Upper lobe of left lung (tissue), 6 donors: ENCODE results near the gene NINJ1. TPM values are rescaled to one million over a fixed set of nuclear protein-coding genes. Genes with fewer than 3 reads are reported as not detected.
A peak's percentile ranks its signal among the peaks of the same experiment; 100 is the strongest.

Experiments
- ATAC-seq, 2 donors: fragments of 200-7000 bp; cut with Tn5 transposase; one replicate each; pipeline ENCODE4 v1.9.1; 2022; ENCODE audit warnings: mild to moderate bottlenecking in 2 of 2, moderate library complexity in 2 of 2; ENCODE audit not compliant: low FRiP score in 2 of 2
- DNase-seq, 2 donors: peaks; one replicate each; pipeline ENCODE4 v3.0.0-alpha.2; 2019 to 2020
- H3K27ac ChIP-seq, 4 donors: fragments of 200-600 bp; sonication (generic); one replicate each; pipeline ENCODE4 v1.5.1; 2016 to 2019
- H3K27me3 ChIP-seq, 4 donors: fragments of 200-600 bp; sonication (generic); one replicate each; pipeline ENCODE4 v1.5.1; 2017 to 2019
- H3K36me3 ChIP-seq, 4 donors: fragments of 200-600 bp; sonication (generic); one replicate each; pipeline ENCODE4 v1.5.1; 2016 to 2019
- H3K4me1 ChIP-seq, 4 donors: fragments of 200-600 bp; sonication (generic); one replicate each; pipeline ENCODE4 v1.5.1; 2018 to 2019
- H3K4me3 ChIP-seq, 4 donors: fragments of 200-600 bp; sonication (generic); one replicate each; pipeline ENCODE4 v1.5.1; 2017 to 2019; ENCODE audit warnings: mild to moderate bottlenecking in 2 of 4, moderate library complexity in 1 of 4
- H3K9me3 ChIP-seq, 4 donors: fragments of 200-600 bp; sonication (generic); one replicate each; pipeline ENCODE4 v1.5.1; 2018 to 2019
- EP300 ChIP-seq, 4 donors: sonication (generic); formaldehyde crosslinking; IDR thresholded peaks; one replicate each; pipeline ENCODE4 v1.5.1; 2017; ENCODE audit warnings: antibody characterized with exemption in 4 of 4, control low read depth in 2 of 4
- POLR2A ChIP-seq, 4 donors: fragments of 450-650 bp; IDR thresholded peaks; one replicate each; pipeline ENCODE4 v1.5.1; 2016 to 2017; ENCODE audit warnings: antibody characterized with exemption in 4 of 4, mild to moderate bottlenecking in 2 of 4
- POLR2AphosphoS5 ChIP-seq, 2 donors: sonication (generic); formaldehyde crosslinking; IDR thresholded peaks; one replicate each; pipeline ENCODE4 v1.5.1; 2017; ENCODE audit warnings: antibody characterized with exemption in 2 of 2
- WGBS, 2 donors: methylation state at CpG; one replicate each; pipeline ENCODE4 v1.1.5; 2017 to 2018; 5-methylcytosine and 5-hydroxymethylcytosine counted together
- total RNA-seq, 6 donors: library from RNA; depleted of rRNA in 4 of 6; stranded (reverse); fragments of >200 nt in 4 of 6; gene quantifications; one replicate each; pipeline versions ENCODE4 v1.1.0 to v1.2.1, GENCODE V29; 2016 to 2021
- TF ChIP-seq, protein P1 (sequence below), 6 experiments: fragments of 450-650 bp in 4 of 6; fragments of 200-600 bp in 2 of 6; sonication (generic) in 2 of 6; IDR thresholded peaks; one replicate each; pipeline ENCODE4 v1.5.1; 2016 to 2019; ENCODE audit warnings: antibody characterized with exemption in 6 of 6
- donor health status: DM: no; HTN: no; CAD: no; lungs with moderate emphysema.
- donor health status: DM: no; HTN: yes; CAD: no; lungs with severe emphysema.

NINJ1 gene
- total RNA-seq, 6 donors from 2014 or later = 35.6 to 83.9 (median 56.8) TPM

DNA sequence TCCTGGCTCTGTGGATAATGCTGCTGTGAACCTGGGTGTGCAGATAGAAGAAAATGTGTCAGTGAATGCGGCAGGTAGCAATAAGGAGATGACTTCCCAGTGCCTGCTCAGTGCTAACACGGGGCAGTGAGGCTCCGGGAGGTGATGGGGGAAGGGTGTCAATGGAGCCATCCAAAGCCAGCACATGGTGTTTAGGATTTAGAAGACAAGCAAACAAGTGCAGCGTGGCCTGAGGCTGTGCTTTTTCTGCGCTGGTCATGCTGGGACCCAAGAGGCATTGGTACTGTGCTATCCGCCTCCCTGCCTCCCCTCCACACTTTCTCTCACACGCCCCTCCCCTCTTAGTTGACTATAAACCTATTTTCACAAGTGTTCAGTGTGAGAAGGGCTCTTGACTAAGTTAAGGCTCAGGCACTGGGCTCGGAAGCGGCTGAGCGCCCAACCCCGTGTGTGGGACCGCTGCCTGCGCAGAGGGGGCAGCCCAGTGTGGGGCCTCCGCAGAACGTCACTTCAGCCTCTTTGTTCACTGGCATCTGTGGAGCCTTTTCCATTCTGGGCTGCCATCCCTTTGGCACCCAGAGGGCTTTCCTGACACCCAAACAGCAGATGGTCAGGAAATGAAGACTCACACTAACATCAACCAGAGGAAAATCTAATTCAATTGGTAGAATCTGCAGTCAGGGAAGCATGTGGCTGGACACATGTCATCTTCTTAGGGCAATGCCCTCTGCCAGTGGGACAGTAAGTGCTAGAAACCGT is 21.8 kb upstream of the NINJ1 start:
- 70 to 87% methylated on average over 15 to 16 of the region's 16 CpGs for whole genome bisulfite sequencing, 2 donors
- ATAC-seq = no peak
- H3K4me3 ChIP-seq = no peak overlapping the region
- DNase-seq = peak in 1 of 2 donors; percentile 58
- no peaks in the 10 kb centered on the region for H3K27me3 ChIP-seq
- no peaks in the 10 kb centered on the region for H3K36me3 ChIP-seq
- no peak overlapping the region for H3K27ac ChIP-seq
- H3K4me1 ChIP-seq = peaks cover 0 to 7% (median 3%) of the 10 kb centered on the region in 4 donors
- TF ChIP-seq POLR2AphosphoS5 (IDR thresholded peaks at IDR 0.05) (no peak), POLR2A (IDR thresholded peaks at IDR 0.05) (no peak), EP300 (IDR thresholded peaks at IDR 0.05) (no peak)
- TF ChIP-seq, protein P1, sequence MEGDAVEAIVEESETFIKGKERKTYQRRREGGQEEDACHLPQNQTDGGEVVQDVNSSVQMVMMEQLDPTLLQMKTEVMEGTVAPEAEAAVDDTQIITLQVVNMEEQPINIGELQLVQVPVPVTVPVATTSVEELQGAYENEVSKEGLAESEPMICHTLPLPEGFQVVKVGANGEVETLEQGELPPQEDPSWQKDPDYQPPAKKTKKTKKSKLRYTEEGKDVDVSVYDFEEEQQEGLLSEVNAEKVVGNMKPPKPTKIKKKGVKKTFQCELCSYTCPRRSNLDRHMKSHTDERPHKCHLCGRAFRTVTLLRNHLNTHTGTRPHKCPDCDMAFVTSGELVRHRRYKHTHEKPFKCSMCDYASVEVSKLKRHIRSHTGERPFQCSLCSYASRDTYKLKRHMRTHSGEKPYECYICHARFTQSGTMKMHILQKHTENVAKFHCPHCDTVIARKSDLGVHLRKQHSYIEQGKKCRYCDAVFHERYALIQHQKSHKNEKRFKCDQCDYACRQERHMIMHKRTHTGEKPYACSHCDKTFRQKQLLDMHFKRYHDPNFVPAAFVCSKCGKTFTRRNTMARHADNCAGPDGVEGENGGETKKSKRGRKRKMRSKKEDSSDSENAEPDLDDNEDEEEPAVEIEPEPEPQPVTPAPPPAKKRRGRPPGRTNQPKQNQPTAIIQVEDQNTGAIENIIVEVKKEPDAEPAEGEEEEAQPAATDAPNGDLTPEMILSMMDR (IDR thresholded peaks at IDR 0.05) = no peak
- H3K9me3 ChIP-seq = no peaks in the 10 kb centered on the region

DNA sequence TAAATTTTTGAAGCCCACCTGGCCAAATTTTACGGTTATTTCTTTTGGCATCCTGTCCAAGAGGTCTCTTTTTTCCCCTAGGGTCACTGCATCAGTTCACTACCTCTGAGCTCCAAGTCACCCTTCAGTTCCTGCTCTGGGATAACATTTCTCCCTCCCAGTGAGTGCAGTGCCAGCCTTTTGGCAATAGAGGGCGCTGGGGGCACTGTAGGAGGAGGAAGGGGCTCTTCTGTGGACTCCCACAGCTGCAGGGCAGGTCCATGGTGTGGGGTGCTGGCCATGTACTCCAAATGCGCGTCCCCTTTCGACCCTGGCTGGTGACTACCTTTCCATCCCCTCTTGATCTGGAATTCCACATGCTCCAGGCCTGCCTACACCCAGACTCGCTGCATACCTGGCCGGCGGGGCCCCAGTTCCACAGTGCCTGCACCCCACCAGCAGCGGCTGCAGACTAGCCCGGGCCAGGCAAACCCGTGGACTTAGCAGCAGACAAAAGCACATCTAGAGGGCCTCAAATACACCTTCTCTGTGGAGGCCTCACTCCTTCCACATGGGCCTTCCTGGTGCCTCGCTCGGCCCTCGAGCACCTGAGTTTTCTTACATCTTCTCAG is 20.3 kb upstream of the NINJ1 start:
- peak in 1 of 2 donors; percentile 75 for DNase-seq
- no peaks in the 10 kb centered on the region for H3K27me3 ChIP-seq
- H3K4me1 ChIP-seq = no peaks in the 10 kb centered on the region
- no peaks in the 10 kb centered on the region for H3K36me3 ChIP-seq
- peak; percentile 39 to 51 for ATAC-seq
- no peaks in the 10 kb centered on the region for H3K9me3 ChIP-seq
- no peak for TF ChIP-seq POLR2A (IDR thresholded peaks at IDR 0.05)
- TF ChIP-seq, protein P1 (IDR thresholded peaks at IDR 0.05) = peak; percentile 25 to 49 (median 40)
- no peak overlapping the region for H3K27ac ChIP-seq
- H3K4me3 ChIP-seq = no peak overlapping the region
- WGBS, 2 donors = 81 to 84% methylated on average over 14 of the region's 14 CpGs

DNA sequence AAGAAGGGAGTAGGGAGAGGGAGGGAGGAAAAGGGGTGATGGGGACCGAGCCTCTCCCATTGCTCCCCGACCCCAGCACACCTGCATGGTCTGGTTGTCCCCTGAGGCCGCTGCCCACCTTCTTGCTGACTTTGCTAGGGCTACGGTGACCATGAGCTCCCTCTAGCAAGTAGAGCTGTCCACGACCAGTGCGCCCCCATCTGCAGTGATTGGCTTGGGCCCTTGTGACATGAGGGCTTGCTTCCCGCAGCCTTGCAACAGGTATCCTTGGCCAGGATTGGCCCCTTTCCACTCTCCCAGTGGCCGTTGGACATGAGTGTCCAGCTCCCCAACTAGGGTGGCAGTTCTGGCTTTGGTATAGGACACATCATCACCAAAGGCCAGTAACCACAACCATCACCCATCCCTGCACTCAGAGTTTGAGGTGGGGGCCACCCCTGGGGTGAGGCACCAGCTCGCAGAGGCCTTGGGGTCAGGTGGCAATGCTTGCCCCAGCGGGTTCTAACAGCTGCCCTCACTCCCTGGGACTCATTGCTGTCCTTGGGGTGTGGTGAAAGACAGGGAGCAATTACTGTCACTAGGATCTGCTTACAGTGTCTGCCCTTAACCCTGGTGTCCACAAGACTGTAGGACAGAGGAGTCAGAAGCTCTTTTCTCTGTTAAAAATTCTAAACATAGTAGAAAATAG is 17.2 kb upstream of the NINJ1 start:
- no peak overlapping the region for H3K4me3 ChIP-seq
- peaks cover 0 to 4% (median 0%) of the 10 kb centered on the region in 4 donors for H3K9me3 ChIP-seq
- H3K27ac ChIP-seq = no peak overlapping the region
- H3K27me3 ChIP-seq = no peaks in the 10 kb centered on the region
- H3K4me1 ChIP-seq = no peaks in the 10 kb centered on the region
- no peak for TF ChIP-seq EP300 (IDR thresholded peaks at IDR 0.05)
- no peak for TF ChIP-seq POLR2A (IDR thresholded peaks at IDR 0.05)
- TF ChIP-seq POLR2AphosphoS5 (IDR thresholded peaks at IDR 0.05) = no peak
- TF ChIP-seq, protein P1 (IDR thresholded peaks at IDR 0.05) = no peak
- 86 to 87% methylated on average over 9 to 10 of the region's 10 CpGs for WGBS, 2 donors
- peak in 1 of 2 donors; percentile 34 for ATAC-seq
- no peaks in the 10 kb centered on the region for H3K36me3 ChIP-seq
- no peak for DNase-seq

DNA sequence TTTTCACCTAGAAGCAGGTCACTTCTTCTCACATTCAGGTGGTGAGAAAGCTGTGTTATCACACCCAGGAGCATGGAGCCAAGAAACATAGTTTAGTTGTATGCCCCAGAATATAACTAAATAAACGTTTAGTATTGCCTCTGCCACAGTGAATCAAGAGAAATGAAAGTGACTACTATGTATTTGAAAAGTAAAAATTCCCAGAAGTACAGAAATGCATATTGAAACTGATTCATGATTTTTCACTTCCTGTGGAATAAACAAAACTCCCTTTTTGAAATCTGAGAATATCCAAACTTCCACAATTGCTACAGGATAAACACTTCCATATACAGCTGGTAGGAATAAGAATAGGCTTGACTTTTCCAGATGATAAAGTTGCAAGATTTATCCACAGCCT is 15.3 kb upstream of the NINJ1 start:
- peaks cover 0 to 4% (median 0%) of the 10 kb centered on the region in 4 donors for H3K9me3 ChIP-seq
- TF ChIP-seq, protein P1 (IDR thresholded peaks at IDR 0.05) = no peak
- no peak for TF ChIP-seq EP300 (IDR thresholded peaks at IDR 0.05)
- TF ChIP-seq POLR2AphosphoS5 (IDR thresholded peaks at IDR 0.05) = no peak
- TF ChIP-seq POLR2A (IDR thresholded peaks at IDR 0.05) = no peak
- no peak for ATAC-seq
- 25 to 35% methylated on average over 1 of the region's 1 CpG for WGBS, 2 donors
- H3K27ac ChIP-seq = no peak overlapping the region
- no peaks in the 10 kb centered on the region for H3K36me3 ChIP-seq
- H3K4me1 ChIP-seq = peaks cover 2 to 3% (median 3%) of the 10 kb centered on the region in 4 donors
- DNase-seq = no peak
- no peak overlapping the region for H3K4me3 ChIP-seq
- H3K27me3 ChIP-seq = no peaks in the 10 kb centered on the region
